Measurements from ENCODE around the gene RGS12. TPM values are rescaled to one million over a fixed set of nuclear protein-coding genes. Genes with fewer than 3 reads are reported as not detected.

The RGS12 gene
- total and polyA plus RNA-seq, 2 of the 13 experiments (the other 11 are each of a cell fraction or from before 2014, with no cell fraction given): 21.0 to 27.7 TPM

- 21% methylated on average over 8 of the region's 8 CpGs for WGBS (ENCODE audit: low lambda C conversion rate)
- ChIA-PET CTCF (ENCODE audit: low intra/inter-chr PET ratio, low total read pairs) (no interaction called here), POLR2A (no interaction called here)
- no TSS peak for BruUV-seq (replicated peaks)
- Histone ChIP-seq H3K27ac (ENCODE audit: extremely low read length, insufficient read depth, low read length) (peak overlapping the region; percentile 21), H3K36me3 (replicated peaks in 1 of 2; ENCODE audit: control insufficient read depth in 1 of 2, insufficient read depth in 2 of 2, low read length in 2 of 2) (peaks cover 4 to 8% of the 10 kb centered on the region in 2 experiments; a peak in 2 of 5 replicates), H3K4me3 (replicated peaks in 1 of 3; ENCODE audit: insufficient read depth in 1 of 3, low read depth in 2 of 3, low read length in 3 of 3) (no peak overlapping the region), H2AFZ (ENCODE audit: low read length) (no peak overlapping the region), H3K9me3 (ENCODE audit: low read length) (no peaks in the 10 kb centered on the region), H3K4me2 (ENCODE audit: low read depth, low read length) (peak overlapping the region; percentile 55), H3K27me3 (ENCODE audit: control insufficient read depth in 1 of 2, insufficient read depth in 2 of 2, low read length in 2 of 2) (no peaks in the 10 kb centered on the region), H3K79me2 (ENCODE audit: insufficient read depth, low read length) (peaks cover 10% of the 10 kb centered on the region), H3K4me1 (ENCODE audit: insufficient read depth, low read length) (peaks cover 25% of the 10 kb centered on the region), H3K9ac (ENCODE audit: insufficient read depth, low read depth, low read length) (0 out of 2 replicates have a peak overlapping the region, but pooled peaks have one; percentile 2), H4K20me1 (ENCODE audit: insufficient read depth, low read length) (no peaks in the 10 kb centered on the region)
- DNase-seq (ENCODE audit: low spot score) (peak; percentile 85), ATAC-seq (peak; percentile 80), FAIRE-seq (peak; percentile 68)
- in situ Hi-C loops (cut with HindIII; ENCODE audit: extremely low pct_ligation_motif_present, low pct_unique_long_range_greater_than_20kb) (no loop called here), intact Hi-C loops (cut with micrococcal nuclease; ENCODE audit: unreplicated experiment) (loop anchor here (1.0 kb wide), 1 partner anchor 43 kb away; no protein-coding TSS in a partner anchor)
- TF ChIP-seq MLX (CRISPR knock-in tag; IDR thresholded peaks at IDR 0.05): peak; percentile 86
- no peak for TF ChIP-seq ZNF350 (CRISPR knock-in tag; IDR thresholded peaks at IDR 0.05; ENCODE audit: borderline replicate concordance, low read depth)
- no peak for TF ChIP-seq JUN (CRISPR knock-in tag; IDR thresholded peaks at IDR 0.05)
- TF ChIP-seq KLF11 (CRISPR knock-in tag; IDR thresholded peaks at IDR 0.05): no peak
- TF ChIP-seq MEIS2 (CRISPR knock-in tag; IDR thresholded peaks at IDR 0.05): peak; percentile 72; the same call in 1 of the 2 replicates
- TF ChIP-seq ZNF275 (CRISPR knock-in tag; IDR thresholded peaks at IDR 0.05; ENCODE audit: borderline replicate concordance): no peak
- no peak for TF ChIP-seq ZNF776 (CRISPR knock-in tag; IDR thresholded peaks at IDR 0.05)
- peak; percentile 66; the same call in 1 of the 2 replicates for TF ChIP-seq MEF2D (CRISPR knock-in tag; IDR thresholded peaks at IDR 0.05)
- TF ChIP-seq ZNF296 (CRISPR knock-in tag; conservative IDR thresholded peaks at IDR 0.05): no peak
- TF ChIP-seq KLF12 (CRISPR knock-in tag; IDR thresholded peaks at IDR 0.05; ENCODE audit: borderline replicate concordance): no peak
- TF ChIP-seq PATZ1 (CRISPR knock-in tag; IDR thresholded peaks at IDR 0.05): 0 out of 2 replicates have a peak, but pooled peaks have one; percentile 31
- no peak for TF ChIP-seq AGO2 (optimal IDR thresholded peaks at IDR 0.05; ENCODE audit: low read depth, low read length)
- TF ChIP-seq MTF1 (CRISPR knock-in tag; IDR thresholded peaks at IDR 0.05): no peak
- peak; percentile 78 for TF ChIP-seq TCF7 (IDR thresholded peaks at IDR 0.05; ENCODE audit: low read depth)
- no peak for TF ChIP-seq NFIC (IDR thresholded peaks at IDR 0.05; ENCODE audit: low read length)
- TF ChIP-seq RARG (CRISPR knock-in tag; IDR thresholded peaks at IDR 0.05; ENCODE audit: low read depth): no peak
- TF ChIP-seq ZNF577 (CRISPR knock-in tag; IDR thresholded peaks at IDR 0.05; ENCODE audit: borderline replicate concordance, low read depth): no peak
- no peak for TF ChIP-seq ZNF746 (CRISPR knock-in tag; IDR thresholded peaks at IDR 0.05)
- no peak for TF ChIP-seq GTF2F1 (IDR thresholded peaks at IDR 0.05; ENCODE audit: low read length)
- no peak for TF ChIP-seq HOXA5 (CRISPR knock-in tag; IDR thresholded peaks at IDR 0.05)
- TF ChIP-seq CSRNP1 (CRISPR knock-in tag; IDR thresholded peaks at IDR 0.05): no peak
Measured at GRCh38 chr4:3342182-3342854, 49.5 kb downstream of the RGS12 start.

Data from HepG2 (cell line).